Measurements from ENCODE around the gene FGF21. TPM values are rescaled to one million over a fixed set of nuclear protein-coding genes. Genes with fewer than 3 reads are reported as not detected.

FGF21 gene
- total and polyA plus RNA-seq, 2 experiments from 2014 or later, result not detected

GRCh38 chr19:48752496-48753365 lies 2.6 kb upstream of the FGF21 start, which contains the start of gene FUT1:
TSS of gene FUT1 (minus strand) at chr19:48752641. CDS start at chr19:48751281, 1,360 bp downstream.
- Histone ChIP-seq H3K36me3 (no peaks in the 10 kb centered on the region), H3K9me3 (ENCODE audit: low read depth) (no peaks in the 10 kb centered on the region), H3K27ac (no peak within 1 kb of the TSS), H3K27me3 (peaks cover 25% of the 10 kb centered on the region), H3K4me3 (peak within 1 kb of the TSS; percentile 23), H3K4me1 (ENCODE audit: low read depth) (no peaks in the 10 kb centered on the region)
- TF ChIP-seq, protein P1, sequence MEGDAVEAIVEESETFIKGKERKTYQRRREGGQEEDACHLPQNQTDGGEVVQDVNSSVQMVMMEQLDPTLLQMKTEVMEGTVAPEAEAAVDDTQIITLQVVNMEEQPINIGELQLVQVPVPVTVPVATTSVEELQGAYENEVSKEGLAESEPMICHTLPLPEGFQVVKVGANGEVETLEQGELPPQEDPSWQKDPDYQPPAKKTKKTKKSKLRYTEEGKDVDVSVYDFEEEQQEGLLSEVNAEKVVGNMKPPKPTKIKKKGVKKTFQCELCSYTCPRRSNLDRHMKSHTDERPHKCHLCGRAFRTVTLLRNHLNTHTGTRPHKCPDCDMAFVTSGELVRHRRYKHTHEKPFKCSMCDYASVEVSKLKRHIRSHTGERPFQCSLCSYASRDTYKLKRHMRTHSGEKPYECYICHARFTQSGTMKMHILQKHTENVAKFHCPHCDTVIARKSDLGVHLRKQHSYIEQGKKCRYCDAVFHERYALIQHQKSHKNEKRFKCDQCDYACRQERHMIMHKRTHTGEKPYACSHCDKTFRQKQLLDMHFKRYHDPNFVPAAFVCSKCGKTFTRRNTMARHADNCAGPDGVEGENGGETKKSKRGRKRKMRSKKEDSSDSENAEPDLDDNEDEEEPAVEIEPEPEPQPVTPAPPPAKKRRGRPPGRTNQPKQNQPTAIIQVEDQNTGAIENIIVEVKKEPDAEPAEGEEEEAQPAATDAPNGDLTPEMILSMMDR (IDR thresholded peaks at IDR 0.05; ENCODE audit: low read depth, low read length), result no peak
- peak; percentile 47 to 60 for DNase-seq (ENCODE audit: low read depth in 1 of 2, low spot score in 1 of 2)

DNA sequence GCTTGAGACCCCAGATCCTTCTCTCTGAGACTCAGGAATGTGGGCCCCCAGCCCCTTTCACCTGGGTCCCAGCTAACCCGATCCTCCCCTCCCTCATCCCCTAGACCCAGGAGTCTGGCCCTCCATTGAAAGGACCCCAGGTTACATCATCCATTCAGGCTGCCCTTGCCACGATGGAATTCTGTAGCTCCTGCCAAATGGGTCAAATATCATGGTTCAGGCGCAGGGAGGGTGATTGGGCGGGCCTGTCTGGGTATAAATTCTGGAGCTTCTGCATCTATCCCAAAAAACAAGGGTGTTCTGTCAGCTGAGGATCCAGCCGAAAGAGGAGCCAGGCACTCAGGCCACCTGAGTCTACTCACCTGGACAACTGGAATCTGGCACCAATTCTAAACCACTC lies 463 bp downstream of the FGF21 start:
- Histone ChIP-seq H3K27me3 (peaks cover 27% of the 10 kb centered on the region), H3K36me3 (no peaks in the 10 kb centered on the region), H3K4me3 (no peak overlapping the region), H3K4me1 (ENCODE audit: low read depth) (no peaks in the 10 kb centered on the region), H3K9me3 (ENCODE audit: low read depth) (no peaks in the 10 kb centered on the region), H3K27ac (no peak overlapping the region)
- DNase-seq (ENCODE audit: low read depth in 1 of 2, low spot score in 1 of 2), result no peak
- TF ChIP-seq, protein P1 (IDR thresholded peaks at IDR 0.05; ENCODE audit: low read depth, low read length), result no peak

- DNase-seq (ENCODE audit: low read depth in 1 of 2, low spot score in 1 of 2), result no peak
- H3K4me1 ChIP-seq (ENCODE audit: low read depth), result no peaks in the 10 kb centered on the region
- H3K27ac ChIP-seq, result no peak overlapping the region
- TF ChIP-seq, protein P1 (IDR thresholded peaks at IDR 0.05; ENCODE audit: low read depth, low read length), result no peak
- peaks cover 29% of the 10 kb centered on the region for H3K27me3 ChIP-seq
- no peak overlapping the region for H3K4me3 ChIP-seq
- no peaks in the 10 kb centered on the region for H3K36me3 ChIP-seq
- no peaks in the 10 kb centered on the region for H3K9me3 ChIP-seq (ENCODE audit: low read depth)
Observed at GRCh38 chr19:48756212-48756611, 888 bp downstream of the FGF21 start.

- Histone ChIP-seq H3K4me1 (ENCODE audit: low read depth) (no peaks in the 10 kb centered on the region), H3K4me3 (no peak overlapping the region), H3K9me3 (ENCODE audit: low read depth) (no peaks in the 10 kb centered on the region), H3K27me3 (peaks cover 26% of the 10 kb centered on the region), H3K27ac (no peak overlapping the region), H3K36me3 (no peaks in the 10 kb centered on the region)
- TF ChIP-seq, protein P1 (IDR thresholded peaks at IDR 0.05; ENCODE audit: low read depth, low read length), result no peak
- DNase-seq (ENCODE audit: low read depth in 1 of 2, low spot score in 1 of 2), result no peak
Observed at GRCh38 chr19:48756686-48757085, 1.4 kb downstream of the FGF21 start.

DNA sequence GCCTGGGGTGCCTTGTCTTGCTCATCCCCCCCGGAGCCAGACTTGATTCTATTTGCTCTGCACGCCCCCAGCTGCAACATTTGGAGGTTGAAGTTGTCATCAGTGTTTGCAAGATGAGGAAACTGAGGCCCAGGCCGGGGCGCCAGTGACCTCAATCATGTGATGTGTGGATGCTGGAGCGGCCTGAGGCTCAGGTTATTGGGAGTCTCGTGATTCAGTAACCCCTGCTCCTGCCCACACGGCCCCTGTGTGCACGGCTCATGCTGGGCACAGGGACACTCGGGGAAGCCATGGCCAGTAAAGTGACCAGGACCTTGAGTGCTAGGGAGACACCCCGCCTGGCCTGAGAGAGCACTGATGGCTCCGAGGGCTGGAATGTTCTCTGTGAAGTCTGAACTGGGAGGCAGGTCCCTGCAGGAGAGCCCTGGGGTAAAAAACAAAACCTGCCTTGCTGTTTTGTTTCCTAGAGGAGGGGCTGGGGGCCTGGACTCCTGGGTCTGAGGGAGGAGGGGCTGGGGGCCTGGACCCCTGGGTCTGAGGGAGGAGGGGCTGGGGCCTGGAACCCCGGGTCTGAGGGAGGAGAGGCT lies 1.9 kb downstream of the FGF21 start:
- TF ChIP-seq, protein P1 (IDR thresholded peaks at IDR 0.05; ENCODE audit: low read depth, low read length), result no peak
- H3K27me3 ChIP-seq, result peaks cover 21% of the 10 kb centered on the region
- no peak for DNase-seq (ENCODE audit: low read depth in 1 of 2, low spot score in 1 of 2)

More for the DNA sequence above, 1.9 kb downstream of the FGF21 start:
- Histone ChIP-seq H3K4me1 (ENCODE audit: low read depth) (no peaks in the 10 kb centered on the region), H3K36me3 (no peaks in the 10 kb centered on the region), H3K27ac (no peak overlapping the region), H3K4me3 (no peak overlapping the region), H3K9me3 (ENCODE audit: low read depth) (no peaks in the 10 kb centered on the region)

All from cardiac muscle cell (in vitro differentiated cells and primary cell).